Urinary bladder (tissue), 4 donors: ENCODE results near the gene TMEM151B. TPM values are rescaled to one million over a fixed set of nuclear protein-coding genes. Genes with fewer than 3 reads are reported as not detected.

Source experiments
- DNase-seq: peaks from one replicate; pipeline ENCODE4 v3.0.0-alpha.2; 2015; ENCODE audit errors: extremely low spot score
- H3K27ac ChIP-seq: one replicate; pipeline ENCODE4 v1.5.1; 2013; ENCODE audit warnings: low read depth, mild to moderate bottlenecking, moderate library complexity
- H3K36me3 ChIP-seq: one replicate; pipeline ENCODE4 v1.6.1; 2013; ENCODE audit warnings: mild to moderate bottlenecking, moderate library complexity; ENCODE audit not compliant: insufficient read depth
- H3K4me1 ChIP-seq: one replicate; pipeline ENCODE4 v1.6.1; 2013; ENCODE audit warnings: mild to moderate bottlenecking, moderate library complexity; ENCODE audit not compliant: insufficient read depth
- H3K4me3 ChIP-seq: one replicate; pipeline ENCODE4 v1.5.1; 2013; ENCODE audit warnings: low read depth, low read length
- WGBS: extraction: QIAGEN DNeasy Blood & Tissue Kit; methylation state at CpG from one replicate; pipeline ENCODE4 v1.1.7; 2013; 5-methylcytosine and 5-hydroxymethylcytosine counted together
- polyA plus RNA-seq: library from polyadenylated mRNA; stranded (reverse); fragments of 200-250 nt; gene quantifications from one replicate; pipeline ENCODE4 v1.2.3, GENCODE V29; 2013
- total RNA-seq: library from RNA; depleted of rRNA; stranded (reverse); fragments of >200 nt; gene quantifications from one replicate; pipeline ENCODE4 v1.2.3, GENCODE V29; 2014
- donor health status: healthy with polysubstance abuse.
- donor health status: healthy.

The TMEM151B gene
- total and polyA plus RNA-seq, 2 donors = 0.48 to 0.54 TPM

GRCh38 chr6:44251576-44252524 is 18.4 kb upstream of the TMEM151B start:
- no peak overlapping the region for H3K27ac ChIP-seq
- peaks cover 4% of the 10 kb centered on the region for H3K36me3 ChIP-seq
- 93% methylated on average over 14 of the region's 14 CpGs for WGBS
- DNase-seq = no peak
- no peak overlapping the region for H3K4me3 ChIP-seq
- H3K4me1 ChIP-seq = no peaks in the 10 kb centered on the region

- Histone ChIP-seq H3K4me1 (no peaks in the 10 kb centered on the region), H3K36me3 (peaks cover 4% of the 10 kb centered on the region), H3K27ac (no peak overlapping the region), H3K4me3 (no peak overlapping the region)
- WGBS = 71% methylated on average over 10 of the region's 10 CpGs
- no peak for DNase-seq
Measured at GRCh38 chr6:44253307-44254101, 16.7 kb upstream of the TMEM151B start.

- 76% methylated on average over 12 of the region's 12 CpGs for WGBS
- no peaks in the 10 kb centered on the region for H3K4me1 ChIP-seq
- no peak overlapping the region for H3K27ac ChIP-seq
- no peak for DNase-seq
- peaks cover 4% of the 10 kb centered on the region for H3K36me3 ChIP-seq
- no peak overlapping the region for H3K4me3 ChIP-seq
Measured at GRCh38 chr6:44254191-44255104, 15.8 kb upstream of the TMEM151B start.

GRCh38 chr6:44255105-44255808 is 15.0 kb upstream of the TMEM151B start:
- WGBS = 73% methylated on average over 16 of the region's 16 CpGs
- Histone ChIP-seq H3K4me1 (no peaks in the 10 kb centered on the region), H3K36me3 (peaks cover 4% of the 10 kb centered on the region), H3K4me3 (no peak overlapping the region), H3K27ac (no peak overlapping the region)
- DNase-seq = no peak

- peaks cover 4% of the 10 kb centered on the region for H3K36me3 ChIP-seq
- WGBS = 28% methylated on average over 15 of the region's 15 CpGs
- no peak for DNase-seq
- H3K4me3 ChIP-seq = peak overlapping the region; percentile 65
- H3K4me1 ChIP-seq = no peaks in the 10 kb centered on the region
- H3K27ac ChIP-seq = peak overlapping the region; percentile 55
Measured at GRCh38 chr6:44255871-44256774, 14.1 kb upstream of the TMEM151B start.

- peaks cover 3% of the 10 kb centered on the region for H3K36me3 ChIP-seq
- peak overlapping the region; percentile 65 for H3K4me3 ChIP-seq
- DNase-seq = no peak
- no peaks in the 10 kb centered on the region for H3K4me1 ChIP-seq
- H3K27ac ChIP-seq = peak overlapping the region; percentile 55
- 1% methylated on average over 12 of the region's 12 CpGs for WGBS
Measured at GRCh38 chr6:44256775-44257024, 13.6 kb upstream of the TMEM151B start.

GRCh38 chr6:44257025-44257752 is 13.1 kb upstream of the TMEM151B start, which contains the start of gene SLC35B2:
TSS of gene SLC35B2 (minus strand) at chr6:44257528. CDS start at chr6:44257410, 118 bp downstream.
- H3K36me3 ChIP-seq = no peaks in the 10 kb centered on the region
- peak; percentile 25 for DNase-seq
- under 1% methylated on average over 80 of the region's 80 CpGs for WGBS
- H3K27ac ChIP-seq = peak within 1 kb of the TSS; percentile 55
- H3K4me1 ChIP-seq = no peaks in the 10 kb centered on the region
- H3K4me3 ChIP-seq = peak within 1 kb of the TSS; percentile 65

GRCh38 chr6:44257753-44258324 is 12.4 kb upstream of the TMEM151B start:
- peak overlapping the region; percentile 65 for H3K4me3 ChIP-seq
- WGBS = 22% methylated on average over 15 of the region's 15 CpGs
- peak overlapping the region; percentile 46 for H3K27ac ChIP-seq
- H3K36me3 ChIP-seq = no peaks in the 10 kb centered on the region
- no peak for DNase-seq
- H3K4me1 ChIP-seq = no peaks in the 10 kb centered on the region

GRCh38 chr6:44258325-44258863 is 11.9 kb upstream of the TMEM151B start:
- DNase-seq = no peak
- Histone ChIP-seq H3K4me1 (no peaks in the 10 kb centered on the region), H3K36me3 (no peaks in the 10 kb centered on the region), H3K4me3 (no peak overlapping the region), H3K27ac (no peak overlapping the region)
- WGBS = 87% methylated on average over 9 of the region's 9 CpGs

- Histone ChIP-seq H3K27ac (no peak overlapping the region), H3K36me3 (no peaks in the 10 kb centered on the region), H3K4me3 (no peak overlapping the region), H3K4me1 (no peaks in the 10 kb centered on the region)
- WGBS = 93% methylated on average over 3 of the region's 3 CpGs
- DNase-seq = no peak
Measured at GRCh38 chr6:44258921-44259320, 11.3 kb upstream of the TMEM151B start.

GRCh38 chr6:44260011-44260410 is 10.2 kb upstream of the TMEM151B start:
- H3K4me1 ChIP-seq = no peaks in the 10 kb centered on the region
- H3K4me3 ChIP-seq = no peak overlapping the region
- no peak for DNase-seq
- WGBS = 96% methylated on average over 8 of the region's 8 CpGs
- no peaks in the 10 kb centered on the region for H3K36me3 ChIP-seq
- no peak overlapping the region for H3K27ac ChIP-seq
